Measurements from ENCODE around the gene RBM48. TPM values are rescaled to one million over a fixed set of nuclear protein-coding genes. Genes with fewer than 3 reads are reported as not detected.

RBM48 gene
- total RNA-seq, 1 experiment from 2014 or later = 8.2 TPM

DNA sequence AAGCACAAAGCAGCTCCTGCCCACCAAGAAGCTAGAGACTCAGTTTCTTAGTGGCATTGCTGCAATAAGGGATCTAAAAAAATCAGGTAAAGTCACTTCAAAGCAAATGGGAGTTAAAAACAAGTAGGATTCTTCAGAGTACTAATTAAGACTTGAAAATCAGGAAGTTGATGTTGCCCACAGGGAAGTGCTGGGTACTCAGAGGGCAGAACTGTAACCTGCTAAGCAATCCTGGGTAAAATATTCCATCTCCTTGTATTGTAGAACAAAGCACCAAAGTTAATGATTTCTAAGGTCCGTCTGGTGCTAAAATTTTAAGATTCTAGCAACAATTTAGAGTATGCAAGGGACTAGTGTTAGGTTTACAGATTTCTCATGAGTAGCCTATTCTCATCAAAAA is 8.6 kb upstream of the RBM48 start:
- Histone ChIP-seq H3K4me3 (ENCODE audit: low read length) (no peak overlapping the region), H3K4me1 (ENCODE audit: insufficient read depth, low read length) (no peaks in the 10 kb centered on the region), H3K9me2 (replicated peaks; ENCODE audit: low read length) (no peaks in the 10 kb centered on the region), H2AFZ (ENCODE audit: low read length) (no peak overlapping the region), H3K27ac (ENCODE audit: low read length) (no peak overlapping the region), H3K9ac (ENCODE audit: low read length) (no peak overlapping the region), H3K79me2 (ENCODE audit: low read length) (peaks cover 4% of the 10 kb centered on the region), H3K9me3 (ENCODE audit: low read length) (no peaks in the 10 kb centered on the region), H3K27me3 (ENCODE audit: low read length) (no peaks in the 10 kb centered on the region), H3K36me3 (ENCODE audit: low read depth, low read length) (no peaks in the 10 kb centered on the region; the same call in 1 of the 2 replicates), H3F3A (ENCODE audit: low read length, unreplicated experiment) (no peaks in the 10 kb centered on the region), H4K20me1 (ENCODE audit: low read length) (no peaks in the 10 kb centered on the region), H3K4me2 (ENCODE audit: low read length) (no peak overlapping the region)
- POLR2A ChIA-PET (ENCODE audit: unreplicated experiment) = no interaction called here
- BruUV-seq (replicated peaks) = no TSS peak
- intact Hi-C loops (cut with micrococcal nuclease) = no loop called here
- ATAC-seq (no peak), DNase-seq (no peak)
- TF ChIP-seq, protein P1, sequence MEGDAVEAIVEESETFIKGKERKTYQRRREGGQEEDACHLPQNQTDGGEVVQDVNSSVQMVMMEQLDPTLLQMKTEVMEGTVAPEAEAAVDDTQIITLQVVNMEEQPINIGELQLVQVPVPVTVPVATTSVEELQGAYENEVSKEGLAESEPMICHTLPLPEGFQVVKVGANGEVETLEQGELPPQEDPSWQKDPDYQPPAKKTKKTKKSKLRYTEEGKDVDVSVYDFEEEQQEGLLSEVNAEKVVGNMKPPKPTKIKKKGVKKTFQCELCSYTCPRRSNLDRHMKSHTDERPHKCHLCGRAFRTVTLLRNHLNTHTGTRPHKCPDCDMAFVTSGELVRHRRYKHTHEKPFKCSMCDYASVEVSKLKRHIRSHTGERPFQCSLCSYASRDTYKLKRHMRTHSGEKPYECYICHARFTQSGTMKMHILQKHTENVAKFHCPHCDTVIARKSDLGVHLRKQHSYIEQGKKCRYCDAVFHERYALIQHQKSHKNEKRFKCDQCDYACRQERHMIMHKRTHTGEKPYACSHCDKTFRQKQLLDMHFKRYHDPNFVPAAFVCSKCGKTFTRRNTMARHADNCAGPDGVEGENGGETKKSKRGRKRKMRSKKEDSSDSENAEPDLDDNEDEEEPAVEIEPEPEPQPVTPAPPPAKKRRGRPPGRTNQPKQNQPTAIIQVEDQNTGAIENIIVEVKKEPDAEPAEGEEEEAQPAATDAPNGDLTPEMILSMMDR (conservative IDR thresholded peaks at IDR 0.05; ENCODE audit: low read depth, low read length) = no peak
- no peak for TF ChIP-seq EZH2phosphoT487 (IDR thresholded peaks at IDR 0.05; ENCODE audit: borderline replicate concordance, low read length)
- CTCF ChIA-PET = no interaction called here

DNA sequence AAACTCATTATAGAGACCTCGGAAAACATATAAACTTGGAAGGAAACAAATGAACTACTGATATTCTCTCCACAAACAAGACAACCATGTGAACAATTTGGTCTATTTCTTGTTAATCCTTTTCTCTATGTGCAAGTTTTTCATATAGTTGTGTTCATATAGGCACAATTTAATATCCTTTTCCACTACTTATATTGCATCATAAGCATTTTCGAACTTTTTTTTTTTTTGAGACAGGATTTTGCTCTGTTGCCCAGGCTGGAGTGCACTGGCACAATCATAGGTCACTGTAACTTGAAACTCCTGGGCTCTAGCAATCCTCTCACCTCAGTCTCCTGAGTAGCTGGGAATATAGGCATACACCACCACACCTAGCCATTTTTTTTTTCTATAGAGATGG is 5.5 kb upstream of the RBM48 start:
- CTCF ChIA-PET = no interaction called here

More for the DNA sequence above, 5.5 kb upstream of the RBM48 start:
- no TSS peak for BruUV-seq (replicated peaks)
- Histone ChIP-seq H3K27ac (ENCODE audit: low read length) (no peak overlapping the region), H3F3A (ENCODE audit: low read length, unreplicated experiment) (no peaks in the 10 kb centered on the region), H3K9ac (ENCODE audit: low read length) (no peak overlapping the region), H3K4me1 (ENCODE audit: insufficient read depth, low read length) (peaks cover 12% of the 10 kb centered on the region), H3K4me3 (ENCODE audit: low read length) (no peak overlapping the region), H3K9me2 (replicated peaks; ENCODE audit: low read length) (no peaks in the 10 kb centered on the region), H3K27me3 (ENCODE audit: low read length) (no peaks in the 10 kb centered on the region), H3K79me2 (ENCODE audit: low read length) (peaks cover 34% of the 10 kb centered on the region), H2AFZ (ENCODE audit: low read length) (no peak overlapping the region), H4K20me1 (ENCODE audit: low read length) (no peaks in the 10 kb centered on the region), H3K4me2 (ENCODE audit: low read length) (no peak overlapping the region), H3K36me3 (ENCODE audit: low read depth, low read length) (no peaks in the 10 kb centered on the region), H3K9me3 (ENCODE audit: low read length) (no peaks in the 10 kb centered on the region)
- ATAC-seq = no peak
- no peak for TF ChIP-seq EZH2 (IDR thresholded peaks at IDR 0.05; ENCODE audit: low read length, unreplicated experiment)
- TF ChIP-seq, protein P1 (conservative IDR thresholded peaks at IDR 0.05; ENCODE audit: low read depth, low read length) = no peak
- no peak for TF ChIP-seq EZH2phosphoT487 (IDR thresholded peaks at IDR 0.05; ENCODE audit: borderline replicate concordance, low read length)
- intact Hi-C loops (cut with micrococcal nuclease) = no loop called here
- POLR2A ChIA-PET (ENCODE audit: unreplicated experiment) = no interaction called here
- DNase-seq = no peak

All from PC-3 (cell line).